ENCODE data around the gene CRTC3. TPM values are rescaled to one million over a fixed set of nuclear protein-coding genes. Genes with fewer than 3 reads are reported as not detected.

The CRTC3 gene
- total RNA-seq, 1 experiment from 2014 or later, result 45.0 TPM

- BruUV-seq (replicated peaks), result no TSS peak
- Histone ChIP-seq H3K27ac (ENCODE audit: low read length) (no peak overlapping the region), H3K4me1 (ENCODE audit: control insufficient read depth, insufficient read depth, low read length) (no peaks in the 10 kb centered on the region), H3K4me3 (ENCODE audit: low read depth in 2 of 2, low read length in 2 of 2) (no peak overlapping the region), H3K9me3 (ENCODE audit: control insufficient read depth, insufficient read depth, low read depth, low read length) (no peaks in the 10 kb centered on the region), H3K36me3 (ENCODE audit: control insufficient read depth, insufficient read depth, low read length) (no peaks in the 10 kb centered on the region), H3K27me3 (ENCODE audit: control insufficient read depth, insufficient read depth, low read length) (no peaks in the 10 kb centered on the region)
- TF ChIP-seq TCF7L2 (IDR thresholded peaks at IDR 0.05; ENCODE audit: low read depth, low read length) (no peak), SIN3A (IDR thresholded peaks at IDR 0.05; ENCODE audit: borderline replicate concordance, insufficient read depth, low read depth, low read length) (no peak), POLR2AphosphoS5 (IDR thresholded peaks at IDR 0.05; ENCODE audit: low read depth, low read length) (no peak)
- TF ChIP-seq, protein P1, sequence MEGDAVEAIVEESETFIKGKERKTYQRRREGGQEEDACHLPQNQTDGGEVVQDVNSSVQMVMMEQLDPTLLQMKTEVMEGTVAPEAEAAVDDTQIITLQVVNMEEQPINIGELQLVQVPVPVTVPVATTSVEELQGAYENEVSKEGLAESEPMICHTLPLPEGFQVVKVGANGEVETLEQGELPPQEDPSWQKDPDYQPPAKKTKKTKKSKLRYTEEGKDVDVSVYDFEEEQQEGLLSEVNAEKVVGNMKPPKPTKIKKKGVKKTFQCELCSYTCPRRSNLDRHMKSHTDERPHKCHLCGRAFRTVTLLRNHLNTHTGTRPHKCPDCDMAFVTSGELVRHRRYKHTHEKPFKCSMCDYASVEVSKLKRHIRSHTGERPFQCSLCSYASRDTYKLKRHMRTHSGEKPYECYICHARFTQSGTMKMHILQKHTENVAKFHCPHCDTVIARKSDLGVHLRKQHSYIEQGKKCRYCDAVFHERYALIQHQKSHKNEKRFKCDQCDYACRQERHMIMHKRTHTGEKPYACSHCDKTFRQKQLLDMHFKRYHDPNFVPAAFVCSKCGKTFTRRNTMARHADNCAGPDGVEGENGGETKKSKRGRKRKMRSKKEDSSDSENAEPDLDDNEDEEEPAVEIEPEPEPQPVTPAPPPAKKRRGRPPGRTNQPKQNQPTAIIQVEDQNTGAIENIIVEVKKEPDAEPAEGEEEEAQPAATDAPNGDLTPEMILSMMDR (IDR thresholded peaks at IDR 0.05), result no peak
- TF ChIP-seq, protein P2, sequence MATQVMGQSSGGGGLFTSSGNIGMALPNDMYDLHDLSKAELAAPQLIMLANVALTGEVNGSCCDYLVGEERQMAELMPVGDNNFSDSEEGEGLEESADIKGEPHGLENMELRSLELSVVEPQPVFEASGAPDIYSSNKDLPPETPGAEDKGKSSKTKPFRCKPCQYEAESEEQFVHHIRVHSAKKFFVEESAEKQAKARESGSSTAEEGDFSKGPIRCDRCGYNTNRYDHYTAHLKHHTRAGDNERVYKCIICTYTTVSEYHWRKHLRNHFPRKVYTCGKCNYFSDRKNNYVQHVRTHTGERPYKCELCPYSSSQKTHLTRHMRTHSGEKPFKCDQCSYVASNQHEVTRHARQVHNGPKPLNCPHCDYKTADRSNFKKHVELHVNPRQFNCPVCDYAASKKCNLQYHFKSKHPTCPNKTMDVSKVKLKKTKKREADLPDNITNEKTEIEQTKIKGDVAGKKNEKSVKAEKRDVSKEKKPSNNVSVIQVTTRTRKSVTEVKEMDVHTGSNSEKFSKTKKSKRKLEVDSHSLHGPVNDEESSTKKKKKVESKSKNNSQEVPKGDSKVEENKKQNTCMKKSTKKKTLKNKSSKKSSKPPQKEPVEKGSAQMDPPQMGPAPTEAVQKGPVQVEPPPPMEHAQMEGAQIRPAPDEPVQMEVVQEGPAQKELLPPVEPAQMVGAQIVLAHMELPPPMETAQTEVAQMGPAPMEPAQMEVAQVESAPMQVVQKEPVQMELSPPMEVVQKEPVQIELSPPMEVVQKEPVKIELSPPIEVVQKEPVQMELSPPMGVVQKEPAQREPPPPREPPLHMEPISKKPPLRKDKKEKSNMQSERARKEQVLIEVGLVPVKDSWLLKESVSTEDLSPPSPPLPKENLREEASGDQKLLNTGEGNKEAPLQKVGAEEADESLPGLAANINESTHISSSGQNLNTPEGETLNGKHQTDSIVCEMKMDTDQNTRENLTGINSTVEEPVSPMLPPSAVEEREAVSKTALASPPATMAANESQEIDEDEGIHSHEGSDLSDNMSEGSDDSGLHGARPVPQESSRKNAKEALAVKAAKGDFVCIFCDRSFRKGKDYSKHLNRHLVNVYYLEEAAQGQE (IDR thresholded peaks at IDR 0.05; ENCODE audit: insufficient read depth in 1 of 2, low read depth in 2 of 2, low read length in 1 of 2), result no peak
- ATAC-seq (no peak), DNase-seq (ENCODE audit: low read depth, low spot score) (no peak)
- in situ Hi-C loops (cut with HindIII; ENCODE audit: low pct_unique_long_range_greater_than_20kb, low sequenced_read_pairs) (no loop called here), intact Hi-C loops (cut with micrococcal nuclease; ENCODE audit: unreplicated experiment) (no loop called here)
- ChIA-PET CTCF (interaction anchor here (0.6 to 0.7 kb wide), 2 partner anchors 21 to 36 kb away, joined by 4 to 5 read pairs; no protein-coding TSS in a partner anchor), POLR2A (interaction anchor here (0.7 kb wide), 1 partner anchor 448 kb away, joined by 5 read pairs; no protein-coding TSS in a partner anchor)
Measured at GRCh38 chr15:90582553-90582952, 52.8 kb downstream of the CRTC3 start.

DNA sequence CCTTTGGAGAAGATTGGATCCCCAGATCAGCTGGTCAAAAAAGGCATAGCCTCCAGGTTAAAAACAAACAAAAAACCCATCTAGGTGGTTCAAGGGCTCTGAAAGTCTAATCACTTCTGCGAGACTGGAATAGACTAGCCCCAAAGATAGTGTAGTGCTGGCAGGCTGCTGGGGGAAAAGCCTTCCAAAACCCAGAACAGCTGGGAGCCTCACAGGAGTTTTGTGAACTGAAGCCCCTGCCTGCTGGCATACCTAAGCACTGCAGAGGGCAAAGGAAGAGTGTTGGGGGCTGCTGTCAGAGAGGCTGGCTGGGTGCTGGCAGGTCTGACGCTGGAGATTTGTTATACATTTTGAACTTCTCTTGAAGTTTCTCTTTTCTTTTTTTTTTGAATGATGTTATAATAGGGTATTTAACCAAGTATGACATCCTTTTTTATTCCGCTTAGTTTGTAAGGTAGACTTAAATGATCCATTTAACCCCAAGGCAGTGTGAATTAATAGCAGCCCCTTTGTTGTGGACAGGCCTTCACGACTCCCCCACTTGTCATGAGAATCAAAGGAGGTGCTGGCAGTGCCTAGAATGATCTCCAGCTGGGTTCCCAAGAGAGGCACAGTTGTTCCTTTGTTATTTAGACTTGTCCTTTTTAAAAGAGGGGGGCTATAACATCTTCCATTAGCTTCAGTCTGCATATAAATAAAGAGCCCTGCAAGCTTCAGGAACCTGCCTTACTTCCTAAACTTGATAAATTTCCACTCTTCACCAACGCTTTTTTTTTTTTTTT is 53.9 kb downstream of the CRTC3 start:
- DNase-seq (ENCODE audit: low read depth, low spot score) (no peak), ATAC-seq (no peak)
- H3K4me1 ChIP-seq (ENCODE audit: control insufficient read depth, insufficient read depth, low read length), result no peaks in the 10 kb centered on the region
- CTCF ChIA-PET, result interaction anchor here (0.6 to 0.7 kb wide), 2 partner anchors 12 to 20 kb away, joined by 5 to 7 read pairs; no protein-coding TSS in a partner anchor
- H3K27me3 ChIP-seq (ENCODE audit: control insufficient read depth, insufficient read depth, low read length), result no peaks in the 10 kb centered on the region
- H3K4me3 ChIP-seq (ENCODE audit: low read depth in 2 of 2, low read length in 2 of 2), result no peak overlapping the region
- POLR2A ChIA-PET, result interaction anchor here (0.7 kb wide), 2 partner anchors 20 to 447 kb away, joined by 5 to 7 read pairs; no protein-coding TSS in a partner anchor
- in situ Hi-C loops (cut with HindIII; ENCODE audit: low pct_unique_long_range_greater_than_20kb, low sequenced_read_pairs) (no loop called here), intact Hi-C loops (cut with micrococcal nuclease; ENCODE audit: unreplicated experiment) (no loop called here)
- no peaks in the 10 kb centered on the region for H3K36me3 ChIP-seq (ENCODE audit: control insufficient read depth, insufficient read depth, low read length)
- H3K27ac ChIP-seq (ENCODE audit: low read length), result no peak overlapping the region
- TF ChIP-seq SIN3A (IDR thresholded peaks at IDR 0.05; ENCODE audit: borderline replicate concordance, insufficient read depth, low read depth, low read length) (no peak), POLR2AphosphoS5 (IDR thresholded peaks at IDR 0.05; ENCODE audit: low read depth, low read length) (no peak), TCF7L2 (IDR thresholded peaks at IDR 0.05; ENCODE audit: low read depth, low read length) (no peak)
- TF ChIP-seq, protein P1 (IDR thresholded peaks at IDR 0.05), result no peak
- TF ChIP-seq, protein P2 (IDR thresholded peaks at IDR 0.05; ENCODE audit: insufficient read depth in 1 of 2, low read depth in 2 of 2, low read length in 1 of 2), result no peak
- no TSS peak for BruUV-seq (replicated peaks)
- no peaks in the 10 kb centered on the region for H3K9me3 ChIP-seq (ENCODE audit: control insufficient read depth, insufficient read depth, low read depth, low read length)

All from Panc1 (cell line).